HG03045 (cell line): ENCODE results near the gene TRAPPC5.
"Not testable (repeated sequence)": the region's sequence is repeated elsewhere in the genome, so short reads cannot be mapped to it uniquely, and the experiment has no call there.

ENCODE experiments used
- ATAC-seq: cut with Tn5 transposase; IDR thresholded peaks from one replicate; pipeline ENCODE4 v1.9.1; 2021; ENCODE audit warnings: mild to moderate bottlenecking, moderate library complexity; ENCODE audit not compliant: unreplicated experiment

TRAPPC5 gene

DNA sequence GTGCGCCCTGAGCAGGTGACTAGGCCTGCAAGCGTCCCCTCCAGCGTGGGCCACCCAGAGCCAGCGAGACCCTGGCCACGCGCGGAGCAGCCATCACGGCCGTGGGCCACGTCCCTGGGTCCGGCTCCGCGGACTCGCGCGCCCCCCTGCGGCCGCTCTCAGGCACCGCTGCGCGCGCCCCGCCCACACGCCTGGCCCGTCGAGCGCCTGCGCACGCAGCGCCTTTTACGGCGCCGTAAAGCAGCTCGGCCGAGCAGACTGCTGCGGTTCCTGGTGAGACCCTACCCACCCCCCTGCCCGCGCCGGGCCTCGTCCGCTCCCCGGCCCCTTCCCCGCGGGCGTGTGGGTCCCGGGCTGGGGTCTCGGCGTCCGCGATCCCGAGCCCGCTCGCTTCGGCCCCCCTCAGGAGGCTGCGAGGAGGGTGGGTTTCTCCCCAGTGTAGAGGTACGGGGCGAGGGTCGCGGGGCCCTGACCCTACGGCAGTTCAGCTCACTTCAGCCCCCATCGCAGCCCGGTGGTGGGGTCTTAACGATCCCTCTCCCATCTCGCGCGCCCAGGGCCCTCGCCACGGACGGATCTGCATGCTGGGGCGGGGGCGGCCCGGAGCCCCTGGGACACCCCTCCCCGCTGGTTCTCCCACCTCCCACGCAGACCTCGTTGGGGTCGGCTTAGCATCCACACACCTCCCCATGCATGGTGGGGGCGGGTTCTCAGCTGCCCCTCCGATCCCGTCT, at the start of gene TRAPPC5:
TSS of gene TRAPPC5 (plus strand) at position 228 of the 734 bp plus-strand sequence. CDS start 1,421 bp downstream, outside the sequence.
- peak; percentile 65 for ATAC-seq

DNA sequence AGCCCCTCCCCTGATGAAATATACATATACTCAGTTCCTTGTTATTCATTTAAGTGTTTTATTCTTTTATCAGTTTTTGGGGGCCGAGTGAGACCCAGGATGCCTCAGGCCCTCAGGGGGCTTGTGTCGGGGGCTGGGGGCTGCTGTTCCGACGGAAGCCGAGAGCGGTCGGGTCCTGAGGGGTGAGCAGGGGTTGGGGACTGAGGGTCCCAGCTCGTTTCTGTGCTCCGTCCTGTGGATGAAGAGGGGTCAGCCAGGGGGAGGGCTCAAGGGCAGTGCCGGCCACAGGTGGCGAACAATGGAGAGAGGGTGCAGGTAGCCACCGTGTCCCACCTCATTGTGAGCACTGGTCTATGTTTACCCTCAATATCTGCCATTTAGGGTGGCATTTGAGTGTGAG, 49.1 kb upstream of the TRAPPC5 start:
- no peak for ATAC-seq

DNA sequence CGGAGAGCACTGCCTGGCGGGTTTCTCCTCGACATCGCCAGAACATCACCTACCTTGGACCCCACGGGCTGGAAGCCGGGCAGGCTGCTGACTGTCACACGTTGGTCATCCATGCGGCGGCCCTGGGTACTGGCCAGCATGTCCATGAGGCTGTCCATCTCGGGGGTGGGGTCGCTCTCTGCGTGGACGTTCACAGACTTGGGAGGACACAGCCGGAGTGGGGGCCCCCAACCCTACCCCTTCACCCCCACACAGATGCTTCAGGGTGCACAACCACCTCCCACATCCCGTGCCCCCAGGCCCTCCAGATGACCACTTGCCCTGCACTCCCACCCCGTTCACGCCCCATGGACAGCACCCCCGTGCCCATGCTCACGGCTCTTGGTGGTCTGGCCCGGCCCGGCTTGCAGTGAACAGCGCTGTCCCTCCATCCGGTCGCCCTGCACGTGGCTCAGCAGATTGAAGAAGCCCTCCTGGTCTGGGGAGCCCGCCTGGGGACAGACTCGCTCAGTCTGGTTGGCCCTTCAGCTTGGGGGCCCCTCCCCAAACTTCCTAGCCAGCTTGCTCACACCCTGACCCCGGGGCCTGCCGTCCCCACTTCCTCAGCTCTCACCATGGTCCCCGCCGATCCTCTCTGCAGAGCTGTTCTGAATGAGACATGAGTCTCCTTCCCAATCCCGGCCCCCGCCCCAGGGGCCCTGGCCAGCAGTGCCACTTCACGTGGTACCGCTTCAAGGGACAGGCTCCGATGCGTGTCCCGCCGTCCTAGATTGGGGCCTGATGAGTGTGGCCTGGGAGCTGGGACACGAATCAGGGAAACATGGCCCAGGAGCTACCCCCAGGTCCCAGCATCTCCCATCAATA, 48.1 kb upstream of the TRAPPC5 start:
- ATAC-seq = no peak

DNA sequence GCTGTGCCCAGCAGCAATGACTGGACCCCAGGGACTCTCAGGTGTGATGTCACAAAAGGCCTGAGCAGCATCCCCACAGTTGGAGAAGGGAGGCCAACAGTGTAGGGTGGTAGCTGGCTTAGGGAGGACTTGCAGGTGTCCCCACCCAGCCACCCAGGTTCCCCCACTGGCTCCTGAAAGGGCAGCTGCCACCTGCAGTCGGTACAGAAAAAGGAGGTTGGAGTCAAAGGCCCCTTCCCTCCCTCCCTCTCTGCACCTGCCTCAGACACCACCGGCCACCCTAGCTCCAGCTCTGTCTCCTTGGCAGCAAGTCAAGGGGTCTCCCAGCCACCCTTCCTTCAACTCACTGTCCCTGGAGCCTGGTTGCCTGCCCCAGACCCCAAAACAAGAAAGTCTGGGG, 46.9 kb upstream of the TRAPPC5 start, which contains the start of gene PCP2:
TSS of gene PCP2 (minus strand) at position 22 of the 400 bp plus-strand sequence. CDS start 262 bp downstream, outside the sequence.
- ATAC-seq = no peak

DNA sequence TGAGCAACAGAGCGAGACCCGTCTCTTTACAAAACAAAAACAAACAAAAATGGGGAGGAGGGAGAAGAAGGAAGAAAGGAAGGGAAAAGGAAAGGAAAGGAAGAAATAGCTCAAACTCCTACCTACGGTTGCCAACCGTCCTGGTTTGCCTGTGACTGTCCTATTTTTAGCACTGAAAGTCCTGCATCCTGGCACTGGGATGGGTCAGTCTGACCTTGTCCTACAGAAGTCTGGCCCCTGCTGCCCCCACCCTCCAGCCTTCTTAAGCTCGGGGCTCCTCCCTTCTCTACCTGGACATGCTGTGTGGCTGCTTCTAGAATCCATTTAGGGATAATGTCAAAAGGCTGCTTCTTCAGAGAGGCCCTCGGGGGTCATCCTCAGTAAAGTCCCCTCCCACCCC, 45.0 kb upstream of the TRAPPC5 start:
- no peak for ATAC-seq

DNA sequence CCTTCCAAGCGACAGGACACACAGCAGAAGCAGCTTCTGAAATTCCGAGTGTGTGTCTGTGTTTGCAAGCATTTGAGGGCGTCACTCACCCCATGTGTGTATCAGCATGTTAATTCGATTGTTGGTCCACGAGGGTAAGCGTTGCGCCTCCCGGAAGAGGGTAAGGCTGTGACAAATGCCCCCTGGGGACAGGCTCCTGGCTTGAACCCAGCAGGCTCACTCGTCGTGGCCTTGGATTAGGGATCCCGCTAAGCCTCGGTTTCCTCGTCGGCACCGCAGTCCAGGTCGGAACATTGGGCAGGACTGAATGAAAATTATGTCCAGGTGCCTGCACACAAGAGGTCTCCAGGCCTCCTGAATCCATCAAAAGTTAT, 44.3 kb upstream of the TRAPPC5 start:
- ATAC-seq = no peak

DNA sequence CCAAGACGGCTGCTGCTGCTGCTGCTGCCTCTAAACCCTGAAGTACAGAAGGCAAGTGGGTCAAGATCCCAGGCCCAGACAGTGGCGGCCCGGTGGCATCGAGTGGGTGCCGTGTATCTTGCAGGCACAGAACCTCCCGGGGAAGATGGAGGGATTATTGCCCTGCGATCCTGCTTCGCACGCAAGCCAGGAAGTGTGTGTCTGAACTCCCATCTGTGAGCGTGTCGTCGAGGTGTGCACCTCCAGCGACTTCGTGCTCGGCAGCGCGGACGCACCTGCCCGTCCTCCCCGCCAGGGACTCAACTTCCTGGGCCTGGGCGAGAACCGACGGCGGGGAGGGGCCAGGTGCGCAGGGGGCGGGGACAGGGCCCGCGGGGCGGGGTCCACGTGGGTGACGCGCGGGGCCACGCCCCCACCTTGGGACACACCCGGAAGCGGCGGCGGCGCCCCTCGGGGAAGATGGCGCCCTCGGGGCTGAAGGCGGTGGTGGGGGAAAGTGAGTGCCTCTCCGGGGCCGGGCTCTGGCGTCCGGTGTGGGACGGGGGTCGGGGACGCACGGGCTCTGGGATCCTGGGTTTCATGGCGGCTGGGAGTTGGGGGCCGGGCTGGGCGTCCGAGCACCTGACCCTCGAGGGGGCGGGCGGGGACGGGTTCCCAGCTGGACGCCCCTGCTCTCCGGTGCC, 43.8 kb upstream of the TRAPPC5 start, which contains the start of gene STXBP2:
TSS of gene STXBP2 (plus strand) at position 420 of the 683 bp plus-strand sequence. CDS start at position 460, 40 bp downstream.
- ATAC-seq = peak; percentile 69

DNA sequence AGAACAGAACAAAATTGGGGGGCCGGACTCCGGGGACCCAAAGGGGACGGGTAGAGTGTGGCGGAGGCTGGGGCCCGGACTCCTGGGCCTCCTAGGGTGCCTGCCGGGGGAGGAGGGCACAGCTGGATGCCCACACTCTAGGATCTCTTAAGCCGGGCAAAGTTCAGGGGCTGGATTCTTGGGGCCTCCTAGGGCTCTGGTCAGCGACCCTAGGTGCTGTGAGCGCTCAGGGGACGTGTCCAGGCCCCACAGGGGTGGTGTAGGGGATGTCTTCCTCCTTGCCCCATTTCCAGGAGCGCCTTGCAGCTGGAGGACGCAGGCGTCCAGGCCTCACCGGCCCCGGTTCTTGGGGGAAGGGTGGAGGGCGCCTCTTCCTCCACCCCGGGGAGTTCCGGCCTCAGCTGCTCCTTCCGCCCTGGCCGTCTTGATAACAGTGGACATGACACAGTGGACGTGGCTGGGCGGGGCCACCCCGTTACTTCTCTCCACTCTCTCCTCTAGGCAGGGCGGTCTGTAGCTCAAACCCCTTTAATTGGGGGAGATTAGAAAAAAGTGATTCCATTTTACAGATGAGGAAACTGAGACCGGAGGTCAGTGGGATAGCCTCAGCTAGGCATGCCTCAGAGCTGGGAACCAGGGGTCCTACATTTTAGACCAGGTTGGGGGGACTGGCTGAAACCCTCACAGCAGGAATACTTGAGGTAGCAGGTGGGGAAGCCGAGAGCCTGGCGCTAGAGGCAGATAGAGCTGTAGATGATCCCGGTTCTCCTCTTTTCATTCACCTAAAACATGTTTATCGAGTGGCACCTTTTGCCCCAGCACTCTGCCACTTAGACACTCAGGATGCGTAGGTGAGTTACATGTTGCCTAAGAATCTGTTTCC, 43.0 kb upstream of the TRAPPC5 start:
- ATAC-seq = peak; percentile 8

DNA sequence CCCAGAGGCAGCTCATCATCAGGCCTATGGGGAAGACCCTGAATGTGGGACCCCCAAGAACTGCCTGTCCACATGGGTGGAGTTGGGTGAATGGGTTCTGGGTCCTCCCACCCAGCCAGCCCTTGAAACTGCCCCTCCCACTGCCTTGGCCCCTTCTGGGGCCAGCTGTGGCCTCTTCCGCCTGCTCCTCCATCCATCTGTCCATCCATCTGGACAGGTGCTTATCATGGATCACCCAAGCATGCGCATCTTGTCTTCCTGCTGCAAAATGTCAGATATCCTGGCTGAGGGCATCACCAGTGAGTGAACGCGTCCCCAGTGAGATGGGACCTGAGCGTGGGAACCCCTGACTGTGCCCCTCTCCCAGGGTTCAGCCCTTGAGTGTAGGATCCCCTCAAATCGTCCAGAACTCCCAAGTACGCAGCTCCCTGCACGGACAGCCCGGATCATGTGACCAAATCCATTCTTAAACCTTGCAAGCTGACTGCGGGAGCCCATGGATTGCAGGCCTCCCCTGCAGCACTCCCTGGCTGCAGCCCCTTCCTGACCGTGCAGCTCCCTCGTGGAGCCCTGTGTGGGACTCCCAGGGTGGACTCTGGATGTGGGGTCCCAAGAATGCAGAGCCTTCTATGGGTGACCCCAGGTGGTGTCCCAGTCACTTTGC, 41.7 kb upstream of the TRAPPC5 start:
- ATAC-seq = no peak

DNA sequence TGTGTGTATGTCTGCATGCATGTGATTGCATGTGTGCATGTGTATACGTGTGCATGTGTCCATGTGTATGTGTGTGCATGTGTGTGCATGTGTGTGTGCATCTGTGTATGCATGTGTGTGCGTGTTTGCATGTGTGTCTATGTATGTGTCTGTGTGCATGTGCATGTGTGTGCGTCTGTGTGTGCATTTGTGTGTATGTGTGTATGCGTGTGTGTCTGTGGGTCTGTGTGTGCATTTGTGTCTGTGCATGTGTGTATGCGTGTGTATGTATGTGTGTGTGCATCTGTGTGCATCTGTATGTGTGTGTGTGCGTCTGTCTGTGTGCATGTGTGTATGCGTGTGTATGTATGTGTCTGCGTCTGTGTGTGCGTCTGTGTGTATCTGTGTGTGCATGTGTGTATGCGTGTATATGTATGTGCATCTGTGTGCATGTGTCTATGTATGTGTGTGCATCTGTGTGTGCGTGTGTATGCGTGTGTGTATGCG, 40.7 kb upstream of the TRAPPC5 start:
- ATAC-seq = no peak

DNA sequence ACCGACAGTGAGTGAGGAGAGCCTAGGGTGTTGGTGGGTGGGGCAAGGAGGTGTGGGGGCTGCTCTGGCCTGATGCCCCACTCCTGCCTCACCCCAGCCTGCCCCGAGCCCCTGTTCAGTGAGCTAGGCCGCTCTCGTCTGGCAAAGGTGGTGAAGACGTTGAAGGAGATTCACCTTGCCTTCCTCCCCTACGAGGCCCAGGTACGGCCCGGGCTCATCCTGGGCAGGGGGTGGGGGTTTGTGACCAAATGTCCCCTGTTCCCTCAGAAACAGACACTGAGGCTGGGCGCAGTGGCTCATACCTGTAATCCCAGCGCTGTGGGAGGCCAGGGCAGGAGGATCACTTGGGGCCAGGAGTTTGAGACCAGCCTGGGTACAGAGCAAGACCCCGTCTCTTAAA, 39.8 kb upstream of the TRAPPC5 start:
- no peak for ATAC-seq

DNA sequence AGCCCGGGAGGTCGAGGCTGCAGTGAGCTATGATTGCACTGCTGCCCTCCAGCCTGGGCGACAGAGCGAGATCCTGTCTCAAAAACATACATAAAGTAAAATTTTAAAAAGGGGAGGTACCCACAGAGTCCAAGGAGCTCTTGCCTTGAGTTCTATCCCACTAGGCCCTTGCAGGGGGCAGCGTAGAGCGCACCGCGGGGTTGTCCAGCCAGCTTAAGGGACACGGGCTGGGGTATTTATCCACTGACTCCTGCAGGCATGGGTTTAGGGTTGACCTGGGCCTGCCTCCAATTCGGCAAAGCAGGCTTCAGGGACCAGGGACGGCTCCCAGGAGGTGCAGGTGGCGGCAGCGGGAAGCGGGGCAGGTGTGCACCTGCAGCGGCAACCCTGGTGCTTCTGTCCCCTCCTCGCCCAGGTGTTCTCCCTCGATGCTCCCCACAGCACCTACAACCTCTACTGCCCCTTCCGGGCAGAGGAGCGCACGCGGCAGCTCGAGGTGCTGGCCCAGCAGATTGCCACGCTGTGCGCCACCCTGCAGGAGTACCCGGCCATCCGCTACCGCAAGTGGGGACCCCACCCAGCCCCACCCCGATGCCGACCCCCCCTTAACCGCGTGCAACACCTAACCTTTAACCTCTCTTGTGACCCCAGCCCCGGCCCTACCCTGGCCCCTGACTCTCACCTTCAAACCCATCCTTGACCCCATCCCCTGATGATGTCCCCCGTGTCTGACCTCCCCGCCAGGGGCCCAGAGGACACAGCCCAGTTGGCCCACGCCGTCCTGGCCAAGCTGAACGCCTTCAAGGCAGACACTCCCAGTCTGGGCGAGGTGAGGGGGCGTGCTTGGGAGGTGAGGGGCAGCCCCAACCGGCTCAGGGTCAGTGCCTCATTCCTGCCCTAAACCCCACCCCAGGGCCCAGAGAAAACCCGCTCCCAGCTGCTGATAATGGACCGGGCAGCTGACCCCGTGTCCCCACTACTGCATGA, 39.0 kb upstream of the TRAPPC5 start:
- no peak for ATAC-seq

DNA sequence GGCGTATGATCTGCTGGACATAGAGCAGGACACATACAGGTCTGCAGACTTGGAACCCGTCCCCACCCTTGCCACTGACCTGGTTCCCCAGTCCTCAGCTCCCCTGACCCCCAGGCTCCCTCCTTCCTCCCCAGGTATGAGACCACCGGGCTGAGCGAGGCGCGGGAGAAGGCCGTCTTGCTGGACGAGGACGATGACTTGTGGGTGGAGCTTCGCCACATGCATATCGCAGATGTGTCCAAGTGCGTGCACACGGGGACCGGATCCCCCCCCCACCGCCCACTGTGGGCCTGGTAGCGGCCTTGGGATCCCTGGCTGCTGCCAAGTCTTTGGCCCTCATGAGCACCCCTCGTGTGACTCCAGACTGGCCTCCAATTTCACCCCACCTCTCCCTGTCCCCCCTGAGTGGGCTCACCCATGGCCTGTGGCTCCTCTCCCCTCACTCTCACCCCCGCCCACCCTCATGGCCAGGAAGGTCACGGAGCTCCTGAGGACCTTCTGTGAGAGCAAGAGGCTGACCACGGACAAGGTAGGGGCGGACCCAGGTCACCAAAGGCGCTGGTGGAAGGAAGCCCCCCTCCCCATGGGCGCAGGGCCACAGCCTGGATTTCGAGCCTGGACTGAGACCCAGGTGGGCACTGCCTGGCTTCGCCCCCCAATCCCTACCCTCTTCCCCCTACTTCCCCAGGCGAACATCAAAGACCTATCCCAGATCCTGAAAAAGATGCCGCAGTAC, 38.2 kb upstream of the TRAPPC5 start:
- ATAC-seq = no peak

DNA sequence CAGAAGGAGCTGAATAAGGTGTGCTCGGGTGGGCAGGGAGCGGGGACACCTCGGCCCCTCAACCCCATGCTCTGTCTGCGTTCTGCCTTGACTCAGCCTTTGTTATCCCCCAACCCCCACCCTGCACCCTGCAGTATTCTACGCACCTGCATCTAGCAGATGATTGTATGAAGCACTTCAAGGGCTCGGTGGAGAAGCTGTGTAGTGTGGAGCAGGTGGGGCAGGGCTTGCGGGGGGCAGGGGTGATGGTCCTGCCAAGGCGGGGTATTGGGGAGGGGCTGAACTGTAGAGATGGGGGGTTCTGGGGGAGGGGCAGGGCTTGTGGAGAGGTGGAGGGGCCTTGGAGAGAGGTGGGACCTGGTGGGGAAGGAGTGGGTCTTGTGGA, 37.6 kb upstream of the TRAPPC5 start:
- no peak for ATAC-seq

DNA sequence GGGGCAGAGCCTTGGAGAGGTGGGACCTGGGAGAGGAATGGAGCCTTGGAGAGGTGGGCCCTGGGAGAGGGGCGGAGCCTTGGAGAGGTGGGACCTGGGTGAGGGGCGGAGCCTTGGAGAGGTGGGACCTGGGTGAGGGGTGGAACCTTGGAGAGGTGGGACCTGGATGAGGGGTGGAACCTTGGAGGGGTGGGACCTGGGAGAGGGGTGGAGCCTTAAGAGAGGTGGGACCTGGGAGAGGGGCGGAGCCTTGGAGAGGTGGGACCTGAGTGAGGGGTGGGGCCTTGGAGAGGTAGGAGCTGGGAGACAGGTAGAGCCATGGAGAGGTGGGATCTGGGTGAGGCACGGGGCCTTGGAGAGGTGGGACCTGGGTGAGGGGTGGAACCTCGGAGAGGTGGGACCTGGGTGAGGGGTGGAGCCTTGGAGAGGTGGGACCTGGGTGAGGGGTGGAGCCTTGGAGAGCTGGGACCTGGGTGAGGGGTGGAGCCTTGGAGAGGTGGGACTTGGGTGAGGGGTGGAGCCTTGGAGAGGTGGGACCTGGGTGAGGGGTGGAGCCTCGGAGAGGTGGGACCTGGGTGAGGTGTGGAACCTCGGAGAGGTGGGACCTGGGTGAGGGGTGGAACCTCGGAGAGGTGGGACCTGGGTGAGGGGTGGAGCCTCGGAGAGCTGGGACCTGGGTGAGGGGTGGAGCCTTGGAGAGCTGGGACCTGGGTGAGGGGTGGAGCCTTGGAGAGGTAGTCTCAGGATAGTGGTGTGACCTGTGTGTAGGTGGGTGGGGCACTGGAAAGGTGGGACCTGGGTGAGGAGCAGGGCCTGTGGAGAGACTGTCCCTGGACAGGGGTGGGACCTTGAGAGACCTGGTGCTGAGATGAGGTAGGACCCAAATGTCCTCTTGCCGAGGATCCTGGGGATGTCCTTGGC, 36.7 kb upstream of the TRAPPC5 start:
- not testable (repeated sequence) for ATAC-seq

DNA sequence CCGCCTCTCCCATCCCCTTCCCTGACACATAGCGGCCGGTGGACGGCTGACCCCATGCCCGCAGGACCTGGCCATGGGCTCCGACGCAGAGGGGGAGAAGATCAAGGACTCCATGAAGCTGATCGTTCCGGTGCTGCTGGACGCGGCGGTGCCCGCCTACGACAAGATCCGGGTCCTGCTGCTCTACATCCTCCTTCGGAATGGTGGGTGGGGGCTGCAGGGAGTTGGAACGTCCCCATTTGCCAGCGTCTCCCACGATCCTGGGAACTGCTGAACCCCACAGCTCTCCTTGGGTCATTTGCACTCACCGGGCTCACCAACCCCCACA, 36.1 kb upstream of the TRAPPC5 start:
- ATAC-seq = no peak

DNA sequence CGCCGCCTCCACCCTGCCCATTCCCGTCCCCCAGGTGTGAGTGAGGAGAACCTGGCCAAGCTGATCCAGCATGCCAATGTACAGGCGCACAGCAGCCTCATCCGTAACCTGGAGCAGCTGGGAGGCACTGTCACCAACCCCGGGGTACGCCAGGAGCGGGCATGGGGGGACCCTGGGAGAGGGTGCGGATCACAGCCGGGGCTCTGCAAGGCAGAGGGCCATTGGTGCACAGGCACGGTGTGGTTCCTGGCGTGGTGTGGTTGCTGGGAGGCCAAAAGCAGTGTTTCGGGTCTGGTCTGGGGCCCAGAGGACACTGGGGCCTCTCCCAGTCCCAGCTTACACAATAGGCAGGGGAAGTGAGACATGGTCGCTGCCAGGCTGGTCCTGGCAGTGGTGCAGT, 35.5 kb upstream of the TRAPPC5 start:
- ATAC-seq = no peak
